T47D (cell line): ENCODE measurements around the gene ZNF3.

ENCODE experiments used
- DNase-seq, 2 experiments: peaks; one replicate each; pipeline versions ENCODE4 v3.0.0 to v3.0.0-alpha.2; 2011 to 2012; ENCODE audit warnings: low read depth in 1 of 2, low spot score in 1 of 2
- JUND ChIP-seq: IDR thresholded peaks from 2 replicates; pipeline ENCODE4 v1.6.1; 2012; ENCODE audit warnings: low read depth
- in situ Hi-C: cut with HindIII; loops from 2 replicates; pipeline ENCODE4 v1.10.0; 2016; ENCODE audit warnings: low sequenced_read_pairs, low pct_unique_long_range_greater_than_20kb

Gene ZNF3

DNA sequence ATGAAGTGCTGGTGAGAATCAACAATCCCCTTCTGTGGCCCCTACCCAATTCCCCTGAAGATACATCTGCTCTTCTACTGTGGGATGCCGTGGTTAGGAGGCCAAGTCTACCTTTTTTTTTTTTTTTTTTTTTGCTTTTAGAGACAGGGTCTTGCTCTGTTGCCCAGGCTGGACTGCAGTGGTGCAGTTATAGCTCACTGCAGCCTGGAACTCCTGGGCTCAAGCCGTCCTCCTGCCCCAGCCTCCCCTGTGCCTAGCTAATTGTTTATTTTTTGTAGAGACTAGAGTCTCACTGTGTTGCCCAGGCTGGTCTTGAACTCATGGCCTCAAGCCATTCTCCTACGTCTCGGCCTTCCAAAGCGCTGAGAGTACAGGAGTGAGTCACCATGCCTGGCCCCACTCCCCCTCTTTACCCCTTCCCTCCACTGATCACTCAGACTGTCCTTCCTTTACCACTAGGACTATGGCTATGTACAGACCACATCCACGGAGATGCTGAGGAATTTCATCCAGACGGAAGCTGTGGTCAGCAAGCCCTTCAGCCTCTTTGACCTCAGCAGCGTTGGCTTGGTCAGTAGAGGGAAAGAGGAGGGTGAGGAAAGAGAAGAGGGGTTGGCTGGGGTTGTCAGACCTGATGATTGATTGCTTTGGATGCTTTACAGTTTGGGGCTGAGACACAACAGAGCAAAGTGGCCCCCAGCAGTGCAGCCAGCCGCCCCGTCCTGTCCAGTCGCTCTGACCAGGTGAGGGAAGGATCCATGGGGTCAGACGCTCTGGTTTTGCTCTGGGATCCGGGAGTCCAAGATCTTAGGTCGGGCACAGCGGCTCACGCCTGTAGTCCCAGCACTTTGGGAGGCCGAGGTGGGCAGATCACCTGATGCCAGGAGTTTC, 21.7 kb upstream of the ZNF3 start:
- no peak for TF ChIP-seq JUND
- in situ Hi-C loops = no loop called here
- DNase-seq = no peak

GRCh38 chr7:100101016-100101862, 19.7 kb upstream of the ZNF3 start, which contains the start of the genes AP4M1 and MCM7:
Gene AP4M1 (plus strand): TSS chr7:100101643. CDS start chr7:100101715, 72 bp downstream.
Gene MCM7 (minus strand): TSS chr7:100101397. CDS start chr7:100101294, 103 bp downstream.
- DNase-seq = peak; percentile 92 to 99
- no peak for TF ChIP-seq JUND
- in situ Hi-C loops = no loop called here

DNA sequence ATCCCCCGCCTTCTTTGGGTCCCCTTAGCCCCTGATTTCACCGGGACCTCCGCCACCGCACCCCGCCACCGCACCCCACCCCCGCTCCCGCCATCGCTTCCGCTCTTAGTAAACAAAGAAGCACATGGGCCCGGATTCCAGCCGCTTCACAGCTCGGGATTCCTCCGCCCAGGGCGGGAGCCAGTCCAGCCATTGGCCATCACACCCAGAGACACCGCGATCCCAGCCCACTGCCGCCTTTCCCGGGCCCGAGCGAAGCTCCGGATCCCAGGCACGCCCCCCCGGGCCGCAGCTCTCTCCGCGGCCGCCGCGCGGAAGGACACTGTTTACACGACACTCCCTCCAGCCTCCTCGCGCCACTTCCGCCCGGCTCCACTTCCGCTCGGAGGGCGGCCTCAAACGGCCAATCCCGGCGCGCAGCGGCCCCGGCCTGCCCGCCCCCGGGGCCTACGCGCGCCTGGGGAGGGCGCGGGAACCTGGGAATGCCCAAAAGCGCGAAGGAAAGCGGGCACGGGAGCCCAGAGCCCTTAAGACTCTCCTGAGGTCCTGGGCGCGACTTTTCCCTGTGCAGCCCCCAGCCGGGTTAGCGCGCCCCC, 19.0 kb upstream of the ZNF3 start:
- peak; percentile 88 to 96 for DNase-seq
- in situ Hi-C loops = no loop called here
- TF ChIP-seq JUND = no peak

DNA sequence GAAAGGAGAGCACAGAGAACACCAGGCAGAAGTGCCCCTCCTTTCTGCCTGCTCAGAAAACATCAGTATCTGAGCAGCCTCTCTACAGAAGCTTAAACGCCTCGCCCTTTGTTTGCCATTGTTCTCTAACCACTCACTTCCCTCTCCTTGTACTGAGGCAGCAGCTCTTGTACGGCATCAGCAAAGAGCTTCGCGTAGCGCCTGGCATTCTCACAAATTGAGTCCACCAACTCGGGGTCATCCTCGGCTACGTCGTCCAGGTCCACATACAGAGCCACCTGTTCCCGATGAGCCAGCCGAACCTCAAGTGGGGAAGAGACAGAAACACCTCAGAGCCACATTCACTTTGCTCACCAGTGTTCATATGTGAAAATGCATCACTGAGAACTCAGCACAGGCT, 17.9 kb upstream of the ZNF3 start:
- TF ChIP-seq JUND = no peak
- in situ Hi-C loops = no loop called here
- no peak for DNase-seq

- no peak for DNase-seq
- TF ChIP-seq JUND = no peak
- in situ Hi-C loops = no loop called here
Observed at GRCh38 chr7:100098913-100099312, 17.4 kb upstream of the ZNF3 start.

DNA sequence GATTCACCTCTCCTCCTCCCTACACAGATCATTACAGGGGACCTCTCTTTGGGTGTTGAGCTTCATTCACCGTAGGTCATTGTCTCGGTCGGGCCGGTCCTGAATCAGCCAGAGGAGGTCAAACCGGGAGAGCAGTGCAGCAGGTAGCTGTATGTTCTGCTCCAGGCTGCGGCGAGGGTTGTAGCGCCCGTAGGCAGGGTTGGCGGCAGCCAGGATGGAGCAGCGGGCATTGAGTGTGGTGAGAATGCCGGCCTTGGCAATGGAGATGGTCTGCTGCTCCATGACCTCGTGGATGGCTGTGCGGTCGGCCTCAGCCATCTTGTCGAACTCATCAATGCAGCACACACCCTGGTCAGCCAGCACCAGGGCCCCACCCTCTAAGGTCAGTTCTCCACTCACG, 14.2 kb upstream of the ZNF3 start:
- TF ChIP-seq JUND = no peak
- in situ Hi-C loops = no loop called here
- DNase-seq = no peak

GRCh38 chr7:100095289-100095688, 13.8 kb upstream of the ZNF3 start:
- no peak for DNase-seq
- no peak for TF ChIP-seq JUND
- in situ Hi-C loops = no loop called here

DNA sequence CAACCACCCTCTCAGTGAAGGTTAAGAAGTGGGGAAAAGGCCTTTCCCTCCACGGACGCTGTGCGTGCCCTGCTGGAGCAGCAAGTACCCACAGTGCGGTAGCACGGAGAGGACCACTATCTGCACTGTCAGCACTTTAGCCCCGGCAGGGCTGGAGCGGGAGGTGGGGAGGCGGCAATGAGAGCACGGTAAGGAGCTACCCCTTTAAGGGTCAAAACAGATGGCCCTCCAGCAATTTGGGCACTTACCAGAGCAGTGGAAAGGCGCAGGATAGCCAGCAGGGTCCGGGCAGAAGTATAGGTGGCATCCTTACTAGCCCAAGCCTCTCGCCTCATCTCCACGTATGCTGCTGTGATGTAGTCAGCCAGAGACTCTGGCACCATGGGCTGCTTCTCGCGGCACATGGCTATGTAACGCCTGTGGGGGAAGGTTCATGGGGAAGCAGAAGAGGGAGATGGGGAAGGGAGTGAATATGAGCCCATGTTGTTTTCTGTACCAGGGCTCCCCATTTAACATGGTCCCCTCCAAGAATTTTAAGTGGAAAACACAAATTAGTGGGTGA, 12.5 kb upstream of the ZNF3 start:
- DNase-seq = no peak
- no peak for TF ChIP-seq JUND
- in situ Hi-C loops = no loop called here

DNA sequence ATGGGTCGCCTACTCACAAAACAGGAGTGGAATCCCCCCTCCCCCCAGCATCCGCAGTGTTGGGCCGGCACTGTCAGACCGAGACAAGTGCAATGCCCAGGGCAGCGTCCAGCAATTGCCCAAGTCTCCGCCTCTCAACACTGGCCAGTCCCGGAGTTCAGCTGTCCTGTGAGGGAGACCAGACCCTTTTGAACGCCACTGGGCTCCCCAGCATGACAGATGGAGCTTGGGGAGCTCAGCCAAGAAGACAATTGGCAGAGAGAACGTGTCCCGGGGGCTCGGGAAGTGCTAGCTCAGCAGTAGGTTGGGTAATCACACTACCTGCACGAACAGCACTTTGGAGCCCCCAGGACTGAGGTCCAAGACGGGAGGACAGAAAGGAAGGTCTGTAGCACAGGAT, 12.0 kb upstream of the ZNF3 start:
- in situ Hi-C loops = no loop called here
- no peak for DNase-seq
- TF ChIP-seq JUND = no peak

GRCh38 chr7:100093054-100093453, 11.5 kb upstream of the ZNF3 start:
- in situ Hi-C loops = no loop called here
- TF ChIP-seq JUND = no peak
- DNase-seq = no peak

DNA sequence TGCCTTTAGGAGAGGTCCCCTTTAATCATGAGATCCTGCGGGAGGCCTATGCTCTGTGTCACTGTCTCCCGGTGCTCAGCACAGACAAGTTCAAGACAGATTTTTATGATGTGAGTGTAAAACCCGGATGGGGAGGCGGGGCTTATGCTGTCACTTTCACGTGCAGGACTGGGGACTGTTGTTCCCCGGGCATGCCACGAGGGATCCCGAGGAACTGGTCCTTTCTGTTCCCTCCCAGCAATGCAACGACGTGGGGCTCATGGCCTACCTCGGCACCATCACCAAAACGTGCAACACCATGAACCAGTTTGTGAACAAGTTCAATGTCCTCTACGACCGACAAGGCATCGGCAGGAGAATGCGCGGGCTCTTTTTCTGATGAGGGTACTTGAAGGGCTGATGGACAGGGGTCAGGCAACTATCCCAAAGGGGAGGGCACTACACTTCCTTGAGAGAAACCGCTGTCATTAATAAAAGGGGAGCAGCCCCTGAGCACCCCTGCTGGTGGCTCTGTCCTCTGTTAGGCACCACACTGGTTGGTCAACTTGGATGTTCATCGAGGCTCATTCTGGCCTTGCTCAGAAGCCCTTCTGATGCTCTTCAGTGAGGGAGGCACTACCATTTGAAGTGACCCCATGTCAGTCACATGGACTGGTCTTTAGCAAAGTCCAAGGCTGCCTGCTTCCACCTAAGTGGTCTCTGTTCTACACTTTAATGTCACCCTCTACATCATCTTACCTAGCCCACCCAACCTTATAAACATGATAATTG, 10.1 kb upstream of the ZNF3 start:
- DNase-seq = no peak
- in situ Hi-C loops = no loop called here
- TF ChIP-seq JUND = no peak
